ENCODE results near the gene PLS3.

PLS3 gene

DNA sequence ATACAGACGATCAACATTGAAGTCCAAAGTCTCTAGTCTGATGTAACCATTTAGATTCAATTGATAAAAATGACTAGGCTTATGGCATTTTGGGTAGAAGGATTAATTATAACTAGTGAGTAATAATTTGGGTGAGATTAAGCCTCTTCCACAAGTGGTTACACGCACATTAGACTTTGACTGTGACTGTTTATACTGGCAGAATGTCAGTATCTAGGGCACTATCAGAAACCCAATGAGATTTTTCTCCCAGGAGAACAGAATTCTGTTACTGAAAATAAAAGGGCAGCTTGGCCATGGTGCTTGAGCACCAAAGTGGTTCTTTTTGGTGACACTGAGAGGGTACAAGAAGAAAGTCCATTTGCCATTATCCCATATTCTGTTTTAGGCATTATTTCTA is 3.3 kb downstream of the PLS3 start:
- in situ Hi-C loops (cut with MboI; ENCODE audit: low sequenced_read_pairs), result no loop called here

DNA sequence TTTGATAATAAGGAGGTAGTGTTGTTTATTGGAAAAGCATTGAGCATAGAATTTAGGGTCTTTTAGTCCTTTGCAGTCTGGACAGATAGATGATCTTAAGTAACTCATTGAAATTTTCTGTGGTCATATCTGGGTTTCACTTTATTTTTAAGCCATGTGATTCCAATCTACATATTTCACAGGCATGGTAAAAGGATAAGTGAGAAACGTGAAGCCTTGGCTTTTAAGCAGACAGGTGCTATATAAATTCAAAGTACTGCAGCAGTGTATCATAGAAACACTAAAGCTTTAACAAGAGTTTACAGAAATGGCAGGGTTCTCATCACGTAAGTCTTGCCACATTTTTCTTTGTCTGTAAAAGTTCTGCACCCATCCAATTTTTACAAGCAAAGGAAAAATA is 4.9 kb downstream of the PLS3 start:
- in situ Hi-C loops (cut with MboI; ENCODE audit: low sequenced_read_pairs), result no loop called here

DNA sequence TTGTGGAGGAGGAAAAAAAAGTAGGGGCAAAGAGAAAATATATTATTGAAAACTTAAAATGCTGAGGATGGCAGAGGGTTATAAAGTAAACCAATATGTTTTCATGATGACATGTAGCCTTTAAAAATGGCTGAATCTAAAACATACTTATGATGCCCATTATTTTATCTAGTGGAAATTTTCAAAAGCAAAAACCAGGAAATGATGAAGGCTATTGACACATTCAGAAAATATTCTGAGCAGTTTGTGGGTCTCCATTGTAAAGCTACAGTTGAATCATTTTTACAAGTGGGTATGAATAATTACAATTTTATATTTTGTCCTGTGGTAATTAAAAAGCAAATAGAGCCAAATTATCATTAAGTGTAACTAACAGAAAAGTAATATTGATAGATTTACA is 10.7 kb downstream of the PLS3 start:
- in situ Hi-C loops (cut with MboI; ENCODE audit: low sequenced_read_pairs), result no loop called here

DNA sequence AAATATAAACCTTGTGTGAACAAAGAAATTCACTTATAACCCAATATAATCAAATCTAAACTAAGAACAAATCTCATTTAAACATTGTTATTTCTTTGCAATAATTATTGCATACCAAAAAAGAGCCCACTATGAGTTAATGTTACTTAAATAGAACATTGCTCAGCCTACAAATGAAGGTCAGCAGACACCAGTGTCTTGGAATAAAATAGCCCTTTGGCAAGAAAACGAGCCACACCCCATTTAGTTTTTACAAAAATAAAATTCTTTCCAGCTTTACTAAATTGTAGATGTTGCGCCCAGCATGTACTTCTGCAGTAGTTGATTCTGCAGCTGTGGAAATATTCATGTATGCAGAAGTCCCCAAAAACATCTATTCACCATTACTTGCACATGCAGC is 12.2 kb downstream of the PLS3 start:
- in situ Hi-C loops (cut with MboI; ENCODE audit: low sequenced_read_pairs), result no loop called here

DNA sequence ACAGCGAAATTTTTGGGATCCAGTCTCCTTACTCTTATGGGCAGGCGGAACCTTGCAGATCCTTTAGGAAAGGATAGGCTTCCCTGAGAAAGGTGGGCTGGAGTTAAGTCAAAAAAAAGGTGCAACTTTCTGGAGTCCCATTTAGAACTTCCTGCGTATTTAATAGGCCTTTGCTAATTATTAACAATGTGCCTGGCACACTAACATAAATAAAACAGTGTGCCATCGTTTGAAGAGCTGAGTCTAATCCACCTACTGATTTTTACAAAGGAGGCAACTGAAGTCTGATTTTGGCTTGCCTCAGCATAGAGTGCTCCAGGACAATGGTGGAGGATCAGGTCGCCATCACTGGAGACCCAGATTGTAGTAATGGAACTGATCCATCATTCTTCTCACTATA is 15.7 kb downstream of the PLS3 start:
- in situ Hi-C loops (cut with MboI; ENCODE audit: low sequenced_read_pairs), result no loop called here

DNA sequence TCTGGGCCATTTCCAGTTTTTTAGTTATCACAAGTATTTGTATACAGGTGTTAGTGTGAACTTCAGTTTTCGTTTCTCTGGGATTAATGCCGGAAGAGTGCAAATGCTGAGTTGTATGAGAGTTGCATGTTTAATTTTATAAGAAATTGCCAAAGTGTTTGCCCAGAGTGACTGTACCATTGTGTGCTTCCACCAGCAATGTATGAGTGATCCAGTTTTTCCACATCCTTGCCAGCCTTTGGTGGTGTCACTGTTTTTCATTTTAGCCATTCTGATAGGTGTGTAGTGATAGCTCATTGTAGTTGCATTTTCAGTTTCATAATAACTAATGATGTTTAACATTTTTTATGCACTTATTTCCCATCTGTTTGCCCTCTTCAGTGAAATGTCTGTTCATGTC is 18.4 kb downstream of the PLS3 start:
- in situ Hi-C loops (cut with MboI; ENCODE audit: low sequenced_read_pairs), result no loop called here

DNA sequence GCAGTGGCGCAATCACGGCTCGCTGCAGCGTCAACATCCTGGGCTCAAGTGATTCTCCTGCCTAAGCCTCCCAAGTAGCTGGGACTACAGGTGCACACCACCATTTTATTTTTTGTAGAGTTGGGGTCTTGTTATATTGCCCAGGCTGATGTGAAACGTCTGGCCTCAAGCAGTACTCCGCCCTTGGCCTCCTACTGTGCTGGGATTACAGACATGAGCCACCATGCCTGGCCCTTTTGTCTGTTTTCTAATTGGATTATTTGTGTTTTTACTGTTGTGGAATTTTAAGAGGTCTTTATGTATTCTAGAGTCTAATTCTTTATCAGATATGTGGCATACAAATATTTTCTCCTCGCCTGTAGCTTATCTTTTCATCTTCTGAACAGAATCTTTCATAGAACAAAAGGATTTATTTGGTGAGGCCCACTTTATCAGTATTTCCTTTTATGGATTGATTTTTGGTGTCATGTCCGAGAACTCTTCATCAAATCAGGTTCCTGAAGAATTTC is 18.9 kb downstream of the PLS3 start:
- in situ Hi-C loops (cut with MboI; ENCODE audit: low sequenced_read_pairs), result no loop called here

DNA sequence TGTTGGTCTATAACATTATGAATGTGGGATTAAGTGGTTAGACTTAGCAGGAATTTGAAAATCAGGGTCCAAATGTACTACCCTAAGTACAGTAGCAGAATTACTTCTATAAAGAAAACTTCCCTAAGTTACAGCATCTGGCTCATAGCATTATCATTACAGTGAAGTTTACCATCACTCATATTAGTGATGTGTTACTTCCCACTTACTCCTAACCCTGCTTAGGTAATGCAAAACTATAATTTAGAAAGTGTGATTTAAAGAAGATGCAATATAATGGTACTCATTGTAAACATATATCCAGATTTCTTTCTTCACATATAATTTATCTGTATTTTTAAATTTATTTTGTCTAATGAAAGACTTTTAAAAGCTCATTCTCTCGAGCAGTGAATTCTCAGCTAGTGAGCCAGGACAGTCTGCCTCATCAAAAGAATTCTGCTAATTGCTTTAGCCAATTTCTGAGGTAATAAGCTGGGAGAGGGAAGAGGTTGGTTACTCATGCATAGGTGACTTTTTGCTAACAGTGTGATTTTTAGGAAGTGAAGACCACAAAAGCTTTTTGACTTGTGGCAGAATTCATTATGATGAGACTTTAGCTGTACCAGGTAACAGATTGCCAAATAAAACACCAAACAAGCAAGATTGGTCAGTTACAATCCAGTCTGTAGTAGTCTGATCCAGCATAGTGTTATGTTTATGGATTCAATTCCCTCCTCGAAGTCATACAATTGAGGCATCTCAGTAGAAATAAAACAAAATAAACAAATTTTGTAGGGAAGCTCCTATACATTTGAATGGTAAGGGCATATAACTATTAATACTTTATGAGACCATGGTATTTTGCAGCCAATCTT is 21.0 kb downstream of the PLS3 start:
- in situ Hi-C loops (cut with MboI; ENCODE audit: low sequenced_read_pairs), result no loop called here

DNA sequence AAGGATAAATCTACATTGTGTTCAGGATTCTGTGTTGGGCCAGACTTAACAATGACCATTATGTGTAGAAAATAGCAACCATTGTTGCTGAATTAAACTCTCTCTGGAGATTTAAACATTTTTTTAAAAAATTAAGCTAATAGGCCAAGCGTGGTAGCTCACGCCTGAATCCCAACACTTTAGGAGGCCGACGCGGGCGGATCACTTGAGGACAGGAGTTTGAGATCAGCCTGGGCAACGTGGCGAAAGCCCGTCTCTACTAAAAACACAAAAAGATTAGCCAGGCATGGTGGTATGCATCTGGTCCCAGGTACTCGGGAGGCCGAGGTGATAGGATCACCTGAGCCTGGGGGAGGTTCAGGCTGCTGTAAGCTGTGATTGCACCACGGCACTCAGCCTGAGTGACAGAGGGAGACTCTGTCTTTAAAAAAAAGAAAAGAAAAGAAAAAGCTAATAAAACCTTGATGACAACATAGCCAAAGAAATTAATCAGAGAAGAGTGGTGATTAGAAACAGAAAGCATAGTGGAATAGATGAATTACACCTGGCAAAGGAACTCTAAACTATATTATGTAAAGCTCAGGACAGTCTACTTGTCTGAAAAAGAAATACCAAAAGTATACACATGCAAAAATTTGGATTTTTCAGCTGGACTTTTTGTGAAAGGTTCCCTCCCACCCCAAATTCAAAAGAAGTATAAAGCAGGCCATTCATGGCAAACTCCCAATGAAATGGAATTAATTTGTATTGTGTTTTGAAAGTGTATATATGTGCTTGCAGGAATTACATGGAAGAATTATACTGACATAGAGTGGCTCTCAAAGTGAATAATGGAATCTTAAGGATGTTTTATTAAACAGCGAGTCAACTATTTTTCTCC is 21.9 kb downstream of the PLS3 start:
- in situ Hi-C loops (cut with MboI; ENCODE audit: low sequenced_read_pairs), result no loop called here

DNA sequence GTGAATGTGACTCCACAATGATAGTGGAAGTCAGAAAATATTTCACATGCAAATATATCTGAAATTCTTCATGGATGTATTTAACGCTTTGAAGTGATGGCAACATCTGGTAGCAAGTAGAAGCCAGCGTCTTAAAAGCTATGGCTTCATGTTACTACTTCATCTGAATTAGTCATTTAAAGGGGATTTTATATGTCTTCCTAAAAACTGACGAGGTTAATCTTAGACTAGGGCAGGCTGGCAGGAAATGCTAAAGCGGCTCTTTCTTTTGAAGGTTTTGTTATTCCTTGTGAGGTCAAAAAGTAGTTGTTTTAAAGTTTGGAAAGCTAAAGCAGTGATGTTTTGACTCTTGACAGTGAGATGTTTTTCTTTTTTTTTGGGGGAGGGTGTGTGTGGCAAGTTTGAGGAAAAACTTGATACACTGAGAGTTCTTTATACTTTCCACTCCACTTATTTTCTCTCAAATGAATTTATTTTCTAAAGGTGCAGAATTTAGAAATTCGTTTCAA is 22.6 kb downstream of the PLS3 start:
- in situ Hi-C loops (cut with MboI; ENCODE audit: low sequenced_read_pairs), result no loop called here

DNA sequence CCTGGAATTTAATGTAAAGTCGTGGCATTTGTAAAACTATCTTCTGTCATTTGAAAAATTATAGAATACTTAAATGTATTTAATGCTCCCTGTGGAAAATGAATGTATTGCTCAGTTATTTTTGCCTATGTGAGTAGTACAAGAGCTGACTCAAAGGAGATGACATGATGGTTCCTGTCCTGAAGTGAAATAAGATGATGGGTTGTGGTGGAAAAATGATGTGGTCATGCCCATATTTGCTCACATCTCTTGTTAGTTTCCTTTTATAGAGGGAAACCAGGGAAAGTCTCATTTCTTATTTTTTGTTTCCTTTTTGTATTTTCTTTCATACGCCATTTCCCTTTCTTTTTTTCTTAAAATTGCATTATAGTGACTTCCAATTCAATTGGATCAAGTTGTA is 23.7 kb downstream of the PLS3 start:
- in situ Hi-C loops (cut with MboI; ENCODE audit: low sequenced_read_pairs), result no loop called here

DNA sequence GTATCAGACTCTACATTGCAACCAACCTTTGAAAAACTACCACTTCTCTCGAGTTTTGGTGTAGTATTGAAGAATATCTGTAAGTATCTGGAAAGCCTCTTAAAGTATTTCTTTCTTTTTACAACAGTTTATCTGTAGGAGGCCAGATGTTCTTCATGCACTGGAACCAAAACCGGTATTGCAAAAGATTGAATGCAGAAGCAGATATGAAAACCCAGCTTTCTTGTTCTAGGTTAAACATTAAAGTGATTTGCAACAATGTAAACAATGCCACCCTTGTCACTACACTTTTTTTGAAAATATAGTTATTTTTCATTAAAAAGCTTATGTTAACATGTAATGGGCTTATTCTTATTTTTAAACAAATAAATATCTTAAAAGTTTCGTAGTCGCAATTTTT is 27.2 kb downstream of the PLS3 start:
- in situ Hi-C loops (cut with MboI; ENCODE audit: low sequenced_read_pairs), result no loop called here

DNA sequence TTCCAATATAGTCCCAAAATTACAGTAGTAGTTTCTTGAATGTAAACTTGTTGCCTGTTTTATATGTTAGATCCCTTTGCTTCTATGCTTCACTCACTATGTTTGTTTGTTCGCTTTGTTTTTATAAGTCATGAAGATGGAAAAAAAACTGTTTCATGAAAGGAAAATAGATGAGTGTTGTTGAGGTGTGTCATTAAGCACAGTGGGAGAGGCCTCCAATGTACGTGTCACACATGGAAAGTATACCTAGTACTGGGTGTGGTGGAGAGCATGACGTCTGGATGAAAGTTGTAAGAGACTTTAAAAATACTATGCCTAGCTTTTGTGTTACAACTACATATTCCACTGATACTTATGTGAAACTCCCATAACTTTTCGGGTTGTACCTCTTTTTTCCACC is 28.4 kb downstream of the PLS3 start:
- in situ Hi-C loops (cut with MboI; ENCODE audit: low sequenced_read_pairs), result no loop called here

DNA sequence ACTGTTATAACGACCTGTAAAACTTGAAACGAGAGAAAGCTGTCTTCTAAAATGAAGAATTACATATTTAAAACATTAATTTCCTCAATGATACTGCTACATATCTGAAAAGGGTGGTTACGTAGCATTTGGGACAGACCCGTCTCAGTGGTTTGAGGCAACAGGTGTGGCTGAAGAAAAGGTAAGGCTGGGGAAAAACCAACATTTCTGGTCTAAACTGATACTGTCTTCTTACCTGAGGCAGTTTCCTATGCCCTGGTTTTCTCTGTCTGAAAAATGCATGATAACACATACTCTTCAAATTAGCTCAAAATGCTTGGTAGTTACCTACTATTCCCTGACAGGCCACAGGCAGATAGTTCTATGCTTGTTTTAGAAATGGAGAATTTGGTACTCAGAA is 30.4 kb downstream of the PLS3 start:
- in situ Hi-C loops (cut with MboI; ENCODE audit: low sequenced_read_pairs), result no loop called here

DNA sequence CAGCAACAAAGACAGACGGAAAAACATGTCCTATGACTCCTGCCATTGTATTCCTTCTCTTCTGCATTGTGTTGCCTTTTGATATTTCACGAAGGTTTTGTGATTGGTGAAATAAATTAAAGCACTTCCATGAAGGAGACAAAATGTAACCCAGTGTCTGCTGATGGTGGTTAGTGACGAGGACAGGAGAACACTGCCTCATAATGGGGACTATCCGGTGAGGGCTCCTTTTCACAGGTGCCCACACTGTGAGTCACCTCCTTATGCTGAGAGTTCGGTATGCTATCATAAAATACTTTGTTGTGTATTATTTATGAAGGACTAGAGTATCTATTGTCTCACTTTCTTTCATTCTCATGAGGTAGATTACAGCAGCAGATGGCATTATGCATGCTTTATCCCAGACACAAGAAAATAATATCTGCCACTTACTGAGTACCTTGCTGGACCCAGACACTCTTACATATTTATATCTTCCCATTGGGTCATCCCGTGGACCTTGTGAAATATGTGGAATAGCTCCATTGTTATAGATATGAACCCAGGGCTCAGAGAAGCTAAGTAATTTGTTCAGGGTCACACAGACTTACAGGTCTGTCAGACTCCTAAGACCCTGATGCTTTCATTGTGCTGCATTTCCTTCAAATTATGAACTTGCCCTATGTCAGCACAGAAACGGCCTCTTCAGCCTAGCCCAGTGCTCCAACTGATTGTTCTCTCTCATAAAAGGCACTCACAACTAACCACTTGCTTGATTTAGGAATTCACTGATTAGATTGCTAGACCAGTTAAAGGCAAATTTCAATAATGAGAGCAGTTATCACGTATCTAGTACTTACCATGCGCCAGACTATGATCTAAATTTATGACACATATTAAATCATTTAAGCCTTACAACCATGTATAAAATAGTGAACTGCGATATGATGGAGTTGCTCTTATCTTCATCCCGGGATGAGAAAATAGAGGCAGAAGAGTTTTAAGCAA is 31.2 kb downstream of the PLS3 start:
- in situ Hi-C loops (cut with MboI; ENCODE audit: low sequenced_read_pairs), result no loop called here

DNA sequence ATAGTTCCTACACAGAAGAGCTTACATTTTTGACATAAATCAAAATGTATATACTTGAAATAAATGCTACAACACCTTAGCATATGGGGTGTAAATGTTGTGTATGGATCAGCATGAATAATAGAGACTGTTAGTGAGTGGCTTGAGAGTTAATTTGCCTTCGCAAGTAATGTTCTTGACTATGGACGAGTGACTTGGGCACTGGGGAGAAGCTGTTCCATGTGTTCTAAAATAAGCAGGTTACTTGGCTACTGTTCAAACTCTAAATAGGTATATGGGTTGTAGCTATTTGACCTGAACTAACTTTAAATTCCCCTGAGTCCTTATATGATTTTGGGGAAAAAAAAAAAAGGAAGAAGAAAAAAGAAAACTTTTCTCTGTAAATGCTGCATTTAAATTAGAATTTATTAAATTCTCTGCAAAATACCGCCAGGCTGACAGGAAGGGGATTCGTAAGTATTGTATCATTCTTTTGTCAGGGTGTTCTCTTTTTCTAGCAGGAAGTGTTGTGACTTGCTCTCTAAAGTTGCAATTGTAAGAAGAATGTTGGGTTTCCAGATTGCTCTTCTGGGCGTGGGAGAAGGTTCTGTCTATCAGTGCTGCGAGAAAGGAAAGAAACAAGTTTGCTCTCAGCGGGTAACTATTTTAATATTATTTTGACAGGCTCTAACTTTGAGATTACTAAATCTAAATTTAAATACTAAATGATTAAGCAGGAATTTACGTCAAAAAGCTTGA is 32.2 kb downstream of the PLS3 start:
- in situ Hi-C loops (cut with MboI; ENCODE audit: low sequenced_read_pairs), result no loop called here

DNA sequence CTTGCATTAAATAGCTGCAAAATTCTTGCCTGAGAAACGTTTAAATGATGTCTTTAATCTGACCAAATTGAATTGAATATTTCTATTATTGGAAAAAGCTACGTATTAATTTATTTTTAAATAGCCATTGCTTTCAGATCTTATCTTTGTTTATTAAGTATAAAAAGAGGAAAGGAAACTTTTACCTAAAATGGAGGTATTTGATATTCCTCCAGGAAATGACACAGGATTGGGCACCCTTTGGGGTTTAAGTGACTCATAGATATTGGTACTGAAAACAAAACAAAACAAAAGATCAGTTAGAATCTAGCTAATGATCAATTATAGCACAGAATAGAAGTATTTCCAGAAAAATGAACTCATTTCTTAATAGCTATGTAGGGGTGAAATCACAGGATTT is 34.1 kb downstream of the PLS3 start:
- in situ Hi-C loops (cut with MboI; ENCODE audit: low sequenced_read_pairs), result no loop called here

DNA sequence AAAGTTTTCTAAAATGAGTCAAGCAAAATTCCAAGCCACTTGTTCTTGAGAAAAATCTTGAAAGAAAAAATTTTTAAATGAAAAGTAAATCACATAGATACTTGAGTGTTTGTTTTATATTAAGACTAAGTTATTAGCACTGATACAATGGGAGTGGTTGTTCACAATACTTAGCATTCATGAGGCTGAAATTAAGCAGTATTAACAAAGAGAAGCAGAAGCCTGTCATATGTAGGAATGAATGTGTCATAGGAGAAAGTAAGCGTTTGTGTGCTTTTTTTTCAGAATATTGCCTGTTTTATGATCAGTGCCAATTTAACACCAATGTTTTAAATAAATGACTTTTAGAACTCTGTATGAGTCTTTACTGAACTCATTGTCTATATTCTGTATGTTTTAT is 37.6 kb downstream of the PLS3 start:
- in situ Hi-C loops (cut with MboI; ENCODE audit: low sequenced_read_pairs), result no loop called here

DNA sequence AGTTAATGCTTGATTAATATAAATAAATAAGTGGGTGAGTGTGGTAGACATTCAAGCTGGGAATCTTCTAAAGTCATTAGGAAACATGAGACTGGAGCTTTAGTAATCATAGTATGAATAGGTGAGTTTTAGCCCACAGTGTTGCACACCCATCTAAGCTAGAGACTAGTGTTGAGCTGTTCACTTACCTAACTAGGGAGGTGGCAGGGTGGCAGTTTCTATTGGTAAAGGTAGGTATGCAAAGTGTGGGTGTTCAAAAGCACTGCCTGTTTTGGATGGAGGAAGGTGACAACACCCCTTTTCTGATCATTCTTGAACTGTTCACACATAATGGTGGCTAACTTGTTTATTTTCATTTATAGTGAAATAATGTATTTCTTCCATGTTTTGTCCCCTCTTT is 41.3 kb downstream of the PLS3 start:
- in situ Hi-C loops (cut with MboI; ENCODE audit: low sequenced_read_pairs), result no loop called here

All from HL-60/S4 (cell line).